Effector memory CD4-positive, alpha-beta T cell (primary cell): Measurements from ENCODE around the gene HLA-DMB.
A peak's percentile ranks its signal among the peaks of the same experiment; 100 is the strongest.

Source experiments
- DNase-seq, 3 donors: peaks; one replicate each; pipeline ENCODE4 v3.0.0-alpha.2; 2020
- H3K27ac ChIP-seq: 2 replicates; pipeline ENCODE4 v1.7.0; 2013; ENCODE audit warnings: mild to moderate bottlenecking, low read length, moderate library complexity; ENCODE audit not compliant: insufficient read depth, poor library complexity, severe bottlenecking
- H3K27me3 ChIP-seq: replicated peaks from 2 replicates; pipeline ENCODE4 v1.7.0; 2013; ENCODE audit warnings: mild to moderate bottlenecking, low read length; ENCODE audit not compliant: insufficient read depth, control insufficient read depth, poor library complexity, severe bottlenecking
- H3K36me3 ChIP-seq: 2 replicates; pipeline ENCODE4 v1.7.0; 2013; ENCODE audit warnings: mild to moderate bottlenecking, low read length, moderate library complexity; ENCODE audit not compliant: control insufficient read depth, insufficient read depth
- H3K4me1 ChIP-seq: 2 replicates; pipeline ENCODE4 v1.7.0; 2013; ENCODE audit warnings: low read length, mild to moderate bottlenecking; ENCODE audit not compliant: control insufficient read depth, insufficient read depth, poor library complexity, severe bottlenecking
- H3K4me3 ChIP-seq: 2 replicates; pipeline ENCODE4 v1.7.0; 2013; ENCODE audit warnings: low read length, low read depth, mild to moderate bottlenecking; ENCODE audit not compliant: insufficient read depth, poor library complexity, severe bottlenecking
- H3K9me3 ChIP-seq: 2 replicates; pipeline ENCODE4 v1.7.0; 2013; ENCODE audit warnings: mild to moderate bottlenecking, low read length, moderate library complexity; ENCODE audit not compliant: control insufficient read depth

HLA-DMB gene

DNA sequence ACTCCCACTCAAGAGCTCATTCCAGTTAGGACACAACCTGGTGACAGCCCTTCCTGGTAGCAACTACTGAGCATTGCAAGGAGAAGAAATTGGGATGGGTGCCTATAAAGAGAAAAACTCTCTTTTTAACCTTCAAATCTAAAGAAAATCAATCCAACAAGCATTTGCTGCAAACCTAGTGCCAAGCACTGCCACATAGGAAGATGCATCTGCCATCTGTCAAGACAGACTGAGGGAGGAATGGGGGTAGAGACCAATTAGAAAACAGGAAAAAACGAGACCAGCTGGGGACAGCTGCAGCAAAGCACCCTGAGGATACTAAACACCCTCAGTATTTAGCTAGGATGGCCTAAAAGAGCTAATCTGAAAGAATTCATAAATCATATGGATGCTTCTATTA, 27.9 kb downstream of the HLA-DMB start:
- no peak for DNase-seq
- no peaks in the 10 kb centered on the region for H3K9me3 ChIP-seq
- no peaks in the 10 kb centered on the region for H3K4me1 ChIP-seq
- H3K36me3 ChIP-seq, result no peaks in the 10 kb centered on the region
- no peak overlapping the region for H3K27ac ChIP-seq
- no peak overlapping the region for H3K4me3 ChIP-seq
- no peaks in the 10 kb centered on the region for H3K27me3 ChIP-seq

DNA sequence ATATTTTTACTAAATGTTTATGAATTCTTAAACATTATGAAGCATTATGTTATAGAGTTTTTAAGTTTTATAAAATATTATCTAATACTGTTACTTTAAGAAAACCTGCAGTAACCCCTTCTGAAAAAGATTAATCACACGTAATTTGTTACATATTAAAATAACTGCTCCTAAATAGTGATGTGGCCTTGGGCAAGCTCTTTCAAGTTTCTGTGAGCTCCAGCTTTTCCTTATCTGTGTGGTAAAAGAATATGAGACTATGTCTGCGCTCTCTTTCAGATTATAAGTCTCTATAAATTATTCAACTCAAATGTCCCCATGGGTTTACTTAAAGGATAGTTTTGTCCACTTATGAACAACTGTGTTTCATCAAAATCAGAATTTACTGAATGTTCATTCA, 31.9 kb downstream of the HLA-DMB start:
- DNase-seq, result no peak
- H3K9me3 ChIP-seq, result no peaks in the 10 kb centered on the region

DNA sequence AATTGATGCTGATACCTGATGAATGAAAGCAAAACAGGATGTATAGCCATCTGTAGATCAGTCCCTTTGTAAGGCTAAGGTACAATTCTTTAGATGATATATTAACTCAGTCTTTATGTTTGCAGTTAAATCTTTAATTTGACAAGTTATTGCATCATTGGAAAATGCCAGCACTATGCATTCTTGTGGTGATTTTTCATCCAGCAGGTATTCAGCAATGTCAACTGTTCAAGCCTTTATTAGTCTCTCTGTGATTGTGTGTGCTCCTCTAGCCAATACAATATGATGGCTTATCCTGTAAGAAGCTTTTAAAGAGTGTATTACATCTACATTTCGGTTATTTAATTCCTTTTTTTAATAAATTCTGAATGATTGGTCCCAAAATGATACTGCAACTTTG, 34.3 kb downstream of the HLA-DMB start:
- no peak overlapping the region for H3K27ac ChIP-seq
- no peak overlapping the region for H3K4me3 ChIP-seq
- no peaks in the 10 kb centered on the region for H3K27me3 ChIP-seq
- no peaks in the 10 kb centered on the region for H3K36me3 ChIP-seq
- H3K4me1 ChIP-seq, result no peaks in the 10 kb centered on the region
- no peak for DNase-seq
- no peaks in the 10 kb centered on the region for H3K9me3 ChIP-seq

More for the DNA sequence above, 31.9 kb downstream of the HLA-DMB start:
- no peaks in the 10 kb centered on the region for H3K27me3 ChIP-seq
- no peak overlapping the region for H3K27ac ChIP-seq
- H3K4me1 ChIP-seq, result no peaks in the 10 kb centered on the region
- no peak overlapping the region for H3K4me3 ChIP-seq
- no peaks in the 10 kb centered on the region for H3K36me3 ChIP-seq

DNA sequence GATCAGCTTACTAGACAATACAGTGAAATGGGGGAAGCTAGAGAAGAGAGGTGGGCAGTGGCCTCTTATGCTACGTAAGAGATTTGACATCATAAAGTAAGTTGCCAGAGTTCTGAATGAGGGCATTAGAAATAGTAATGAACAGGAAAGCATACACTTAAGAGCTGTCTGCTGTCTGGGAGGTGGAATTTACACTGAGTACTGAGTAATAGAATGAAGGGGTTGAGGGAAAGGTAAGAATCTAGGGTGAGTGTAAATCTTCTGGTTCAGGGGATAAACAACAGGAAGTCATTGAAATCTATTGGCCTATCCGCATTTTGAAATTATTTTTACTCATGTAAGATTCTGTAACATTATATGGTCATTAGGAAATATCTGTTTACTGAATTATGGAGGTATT, 35.8 kb downstream of the HLA-DMB start:
- no peaks in the 10 kb centered on the region for H3K36me3 ChIP-seq
- DNase-seq, result no peak
- H3K27ac ChIP-seq, result no peak overlapping the region
- no peak overlapping the region for H3K4me3 ChIP-seq
- no peaks in the 10 kb centered on the region for H3K9me3 ChIP-seq
- no peaks in the 10 kb centered on the region for H3K4me1 ChIP-seq
- H3K27me3 ChIP-seq, result no peaks in the 10 kb centered on the region

DNA sequence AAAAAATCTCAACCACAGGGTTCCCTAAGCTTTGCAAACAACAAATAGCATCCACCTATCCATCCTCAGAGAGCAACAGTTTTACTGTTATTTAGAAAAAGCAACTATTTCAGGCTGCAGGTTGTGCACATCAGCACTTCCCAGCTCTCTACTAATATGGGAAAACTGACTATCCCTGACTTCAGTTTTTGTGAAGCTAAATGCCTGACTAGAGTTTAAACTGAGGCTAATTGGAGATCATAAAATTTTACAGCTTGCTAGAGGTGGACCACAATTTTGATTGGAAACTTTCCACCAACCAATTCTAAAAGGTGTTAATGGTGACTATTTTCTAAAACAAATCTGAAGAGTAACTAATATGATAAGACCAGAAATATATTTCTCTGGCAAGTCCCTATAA, 36.9 kb downstream of the HLA-DMB start:
- no peaks in the 10 kb centered on the region for H3K9me3 ChIP-seq
- H3K36me3 ChIP-seq, result no peaks in the 10 kb centered on the region
- H3K4me3 ChIP-seq, result no peak overlapping the region
- DNase-seq, result no peak
- no peaks in the 10 kb centered on the region for H3K27me3 ChIP-seq
- no peak overlapping the region for H3K27ac ChIP-seq
- H3K4me1 ChIP-seq, result no peaks in the 10 kb centered on the region

- Histone ChIP-seq H3K4me3 (peak overlapping the region; percentile 93), H3K9me3 (no peaks in the 10 kb centered on the region), H3K27ac (peak overlapping the region; percentile 73), H3K27me3 (no peaks in the 10 kb centered on the region), H3K36me3 (no peaks in the 10 kb centered on the region), H3K4me1 (peaks cover 5% of the 10 kb centered on the region)
- DNase-seq, result no peak
Measured at GRCh38 chr6:32895006-32895345, 45.9 kb downstream of the HLA-DMB start.

GRCh38 chr6:32894085-32895005, 46.5 kb downstream of the HLA-DMB start:
- Histone ChIP-seq H3K4me3 (peak overlapping the region; percentile 93), H3K4me1 (peaks cover 5% of the 10 kb centered on the region), H3K36me3 (no peaks in the 10 kb centered on the region), H3K9me3 (no peaks in the 10 kb centered on the region), H3K27me3 (no peaks in the 10 kb centered on the region), H3K27ac (peak overlapping the region; percentile 73)
- DNase-seq, result peak; percentile 89 to 91 (median 90)

GRCh38 chr6:32890831-32891230, 50.0 kb downstream of the HLA-DMB start:
- Histone ChIP-seq H3K9me3 (no peaks in the 10 kb centered on the region), H3K36me3 (no peaks in the 10 kb centered on the region), H3K27ac (no peak overlapping the region), H3K4me3 (no peak overlapping the region), H3K4me1 (peaks cover 5% of the 10 kb centered on the region), H3K27me3 (no peaks in the 10 kb centered on the region)
- no peak for DNase-seq

- H3K4me1 ChIP-seq, result no peaks in the 10 kb centered on the region
- H3K36me3 ChIP-seq, result no peaks in the 10 kb centered on the region
- DNase-seq, result no peak
- no peaks in the 10 kb centered on the region for H3K9me3 ChIP-seq
- no peaks in the 10 kb centered on the region for H3K27me3 ChIP-seq
- H3K27ac ChIP-seq, result no peak overlapping the region
- H3K4me3 ChIP-seq, result no peak overlapping the region
Measured at GRCh38 chr6:32889533-32889932, 51.3 kb downstream of the HLA-DMB start.

GRCh38 chr6:32888576-32888975, 52.3 kb downstream of the HLA-DMB start:
- H3K4me1 ChIP-seq, result no peaks in the 10 kb centered on the region
- no peaks in the 10 kb centered on the region for H3K9me3 ChIP-seq
- no peaks in the 10 kb centered on the region for H3K27me3 ChIP-seq
- no peak overlapping the region for H3K4me3 ChIP-seq
- no peaks in the 10 kb centered on the region for H3K36me3 ChIP-seq
- H3K27ac ChIP-seq, result no peak overlapping the region
- no peak for DNase-seq
